VCaP (cell line): Measurements from ENCODE around the gene RPS6KA2.
"Not testable (repeated sequence)": the region's sequence is repeated elsewhere in the genome, so short reads cannot be mapped to it uniquely, and the experiment has no call there.

Source experiments
- H3K27ac ChIP-seq: fragments of 450-650 bp; 2 replicates; pipeline ENCODE4 v1.5.1; 2017
- TF ChIP-seq, protein P1 (sequence below): fragments of 450-650 bp; conservative IDR thresholded peaks from 2 replicates; pipeline ENCODE4 v1.5.1; 2017; ENCODE audit warnings: mild to moderate bottlenecking, moderate library complexity

Gene RPS6KA2

DNA sequence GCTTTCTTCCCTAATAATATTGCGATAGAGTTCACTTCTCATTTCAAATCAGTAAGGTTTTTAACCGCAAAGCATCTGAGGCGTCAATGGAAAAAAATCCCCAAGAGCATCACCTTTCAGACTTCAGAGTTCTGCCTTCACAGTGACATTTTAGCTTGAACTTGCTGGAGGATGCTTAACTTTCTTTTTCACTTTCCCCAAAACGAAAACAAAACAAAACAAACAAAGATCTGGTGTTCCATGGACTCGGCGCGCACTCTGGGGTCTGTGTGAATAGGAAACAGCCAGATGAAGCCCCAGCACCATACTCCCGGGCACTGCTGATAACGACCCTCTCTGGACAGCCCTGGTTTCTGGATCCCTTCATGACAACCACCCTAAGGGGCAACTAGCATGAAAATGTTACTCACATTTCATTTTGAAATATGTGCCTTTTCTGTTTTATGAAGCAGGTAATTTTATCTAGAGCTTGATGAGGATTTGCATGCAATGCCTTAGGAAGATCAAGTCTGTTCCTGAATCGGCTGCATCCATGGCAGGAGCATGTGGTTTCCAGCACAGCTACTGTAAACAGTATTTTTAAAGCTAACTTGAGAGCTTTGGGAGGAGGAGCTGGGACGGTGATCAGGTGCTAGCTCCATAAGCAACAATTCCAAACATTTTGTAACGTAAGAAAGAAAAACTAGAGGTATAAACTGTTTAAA lies 85.0 kb downstream of the RPS6KA2 start:
- TF ChIP-seq, protein P1, sequence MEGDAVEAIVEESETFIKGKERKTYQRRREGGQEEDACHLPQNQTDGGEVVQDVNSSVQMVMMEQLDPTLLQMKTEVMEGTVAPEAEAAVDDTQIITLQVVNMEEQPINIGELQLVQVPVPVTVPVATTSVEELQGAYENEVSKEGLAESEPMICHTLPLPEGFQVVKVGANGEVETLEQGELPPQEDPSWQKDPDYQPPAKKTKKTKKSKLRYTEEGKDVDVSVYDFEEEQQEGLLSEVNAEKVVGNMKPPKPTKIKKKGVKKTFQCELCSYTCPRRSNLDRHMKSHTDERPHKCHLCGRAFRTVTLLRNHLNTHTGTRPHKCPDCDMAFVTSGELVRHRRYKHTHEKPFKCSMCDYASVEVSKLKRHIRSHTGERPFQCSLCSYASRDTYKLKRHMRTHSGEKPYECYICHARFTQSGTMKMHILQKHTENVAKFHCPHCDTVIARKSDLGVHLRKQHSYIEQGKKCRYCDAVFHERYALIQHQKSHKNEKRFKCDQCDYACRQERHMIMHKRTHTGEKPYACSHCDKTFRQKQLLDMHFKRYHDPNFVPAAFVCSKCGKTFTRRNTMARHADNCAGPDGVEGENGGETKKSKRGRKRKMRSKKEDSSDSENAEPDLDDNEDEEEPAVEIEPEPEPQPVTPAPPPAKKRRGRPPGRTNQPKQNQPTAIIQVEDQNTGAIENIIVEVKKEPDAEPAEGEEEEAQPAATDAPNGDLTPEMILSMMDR: no peak
- H3K27ac ChIP-seq: no peak overlapping the region

DNA sequence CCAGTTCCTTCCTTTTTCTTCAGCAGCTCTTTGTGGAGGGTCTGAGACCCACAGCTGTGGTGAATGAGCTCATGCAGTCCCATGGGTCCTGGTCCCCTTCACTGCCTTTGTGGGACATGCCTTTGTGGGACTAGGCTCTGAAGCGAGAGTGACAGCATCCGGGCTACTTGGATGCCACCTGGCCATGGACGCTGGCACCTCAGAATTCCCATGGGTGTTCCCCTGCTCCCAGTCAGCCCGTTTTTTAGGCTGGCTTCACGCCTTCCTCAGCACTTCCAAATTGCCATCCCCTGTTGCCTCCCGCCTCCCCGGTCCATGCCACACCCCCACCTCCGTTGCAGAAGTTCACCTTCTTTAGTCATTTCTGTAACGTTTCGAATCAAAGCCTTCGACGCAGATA lies 85.7 kb downstream of the RPS6KA2 start:
- TF ChIP-seq, protein P1: no peak
- H3K27ac ChIP-seq: no peak overlapping the region

DNA sequence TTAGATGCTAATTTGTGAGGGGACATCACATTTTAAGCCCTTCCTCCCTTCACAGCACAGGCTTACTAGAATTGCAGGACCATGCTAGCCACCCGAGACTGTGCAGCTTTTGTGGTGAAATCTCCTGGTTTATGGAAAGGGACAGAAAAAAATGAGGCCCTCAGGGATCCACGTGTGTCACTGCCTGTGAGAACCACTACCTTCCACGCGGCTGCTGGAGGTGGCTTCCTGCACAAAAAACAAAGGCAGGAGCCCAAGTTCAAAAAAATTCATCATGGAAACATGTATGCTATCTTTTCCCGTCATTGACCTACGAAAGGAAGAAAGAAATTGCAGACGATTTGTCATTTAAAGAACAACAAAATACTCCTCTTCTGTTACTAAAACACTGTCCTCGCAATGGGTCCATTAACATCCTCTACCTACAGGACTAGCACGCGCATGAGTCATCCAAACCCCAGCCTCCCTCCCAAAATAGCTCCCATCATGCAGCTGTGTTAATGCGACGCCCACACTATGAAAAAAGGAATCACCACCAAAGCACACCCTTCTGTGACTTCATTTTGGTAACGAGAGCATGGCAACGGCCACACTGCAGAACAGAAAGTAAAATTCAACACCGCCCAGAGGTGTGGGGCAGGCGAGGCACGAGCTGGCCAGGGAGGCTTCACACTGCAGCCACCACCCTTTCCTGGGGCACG lies 86.3 kb downstream of the RPS6KA2 start:
- TF ChIP-seq, protein P1: no peak
- H3K27ac ChIP-seq: no peak overlapping the region

DNA sequence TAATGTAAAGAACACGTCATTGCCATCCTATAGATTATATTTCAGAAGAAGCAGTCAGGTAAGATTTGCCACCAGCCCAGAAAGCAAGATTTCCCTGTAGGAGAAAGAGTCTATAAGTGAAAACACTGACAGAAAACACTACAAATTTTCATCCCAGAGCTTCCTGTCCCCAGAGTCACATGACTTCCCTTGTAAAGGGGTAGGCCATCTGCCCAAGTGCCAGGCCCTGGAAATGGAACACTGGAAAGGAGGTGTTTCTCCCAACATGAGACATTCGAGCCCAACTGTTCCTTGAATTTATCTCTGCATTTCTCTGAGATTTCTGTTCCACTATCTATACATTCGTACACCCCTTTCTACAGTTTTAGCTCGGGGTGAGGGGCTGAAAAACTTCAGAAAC lies 87.5 kb downstream of the RPS6KA2 start:
- no peak overlapping the region for H3K27ac ChIP-seq
- TF ChIP-seq, protein P1: no peak

DNA sequence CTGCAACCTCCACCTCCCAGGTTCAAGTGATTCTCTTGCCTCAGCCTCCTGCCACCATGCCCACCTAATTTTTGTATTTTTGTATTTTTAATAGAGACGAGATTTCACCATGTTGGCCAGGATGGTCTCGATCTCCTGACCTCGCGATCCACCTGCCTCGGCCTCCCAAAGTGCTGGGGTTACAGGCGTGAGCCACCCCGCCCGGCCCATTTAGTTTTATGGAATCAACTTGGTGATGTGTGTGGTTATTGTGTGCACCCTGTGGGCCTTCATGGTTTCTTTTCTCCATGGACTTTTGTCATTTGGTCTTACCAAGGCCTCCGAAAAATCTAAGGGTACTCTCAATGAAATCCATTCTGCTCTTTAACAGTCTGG lies 88.1 kb downstream of the RPS6KA2 start:
- H3K27ac ChIP-seq: not testable (repeated sequence)

DNA sequence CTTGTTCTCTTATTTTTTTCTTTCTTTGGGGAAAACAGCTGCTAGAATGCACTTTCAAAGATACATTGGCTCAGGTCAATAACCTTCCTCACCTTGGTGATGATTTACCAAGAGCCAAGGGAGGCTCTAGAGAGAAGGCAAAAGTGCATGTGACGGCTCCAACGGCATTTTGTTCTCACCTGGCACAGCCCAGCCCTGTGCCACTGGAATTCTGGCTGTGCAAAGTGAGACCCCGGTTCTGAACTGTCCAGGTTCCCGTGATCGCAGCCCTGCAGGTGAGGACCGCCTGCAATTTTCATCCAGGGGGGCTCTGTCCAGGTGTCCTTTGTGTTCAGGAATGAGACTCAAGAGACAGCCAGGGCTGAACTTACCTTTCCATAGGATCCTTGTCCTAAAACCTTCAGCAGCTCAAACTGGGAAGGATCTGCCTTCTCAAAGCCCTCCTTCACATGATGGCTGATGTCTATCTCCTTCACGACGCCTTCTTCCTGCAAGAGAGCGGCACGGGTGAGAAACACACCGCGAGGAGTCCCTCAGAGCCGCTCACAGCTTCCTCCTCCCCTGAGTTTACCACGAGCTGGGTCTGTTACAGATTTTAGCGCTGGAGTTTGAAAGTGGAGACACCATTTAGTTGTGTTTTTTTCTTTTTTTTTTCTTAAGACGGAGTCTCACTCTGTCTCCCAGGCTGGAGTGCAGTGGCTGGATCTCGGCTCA lies 88.6 kb downstream of the RPS6KA2 start:
- H3K27ac ChIP-seq: no peak overlapping the region
- TF ChIP-seq, protein P1: no peak

DNA sequence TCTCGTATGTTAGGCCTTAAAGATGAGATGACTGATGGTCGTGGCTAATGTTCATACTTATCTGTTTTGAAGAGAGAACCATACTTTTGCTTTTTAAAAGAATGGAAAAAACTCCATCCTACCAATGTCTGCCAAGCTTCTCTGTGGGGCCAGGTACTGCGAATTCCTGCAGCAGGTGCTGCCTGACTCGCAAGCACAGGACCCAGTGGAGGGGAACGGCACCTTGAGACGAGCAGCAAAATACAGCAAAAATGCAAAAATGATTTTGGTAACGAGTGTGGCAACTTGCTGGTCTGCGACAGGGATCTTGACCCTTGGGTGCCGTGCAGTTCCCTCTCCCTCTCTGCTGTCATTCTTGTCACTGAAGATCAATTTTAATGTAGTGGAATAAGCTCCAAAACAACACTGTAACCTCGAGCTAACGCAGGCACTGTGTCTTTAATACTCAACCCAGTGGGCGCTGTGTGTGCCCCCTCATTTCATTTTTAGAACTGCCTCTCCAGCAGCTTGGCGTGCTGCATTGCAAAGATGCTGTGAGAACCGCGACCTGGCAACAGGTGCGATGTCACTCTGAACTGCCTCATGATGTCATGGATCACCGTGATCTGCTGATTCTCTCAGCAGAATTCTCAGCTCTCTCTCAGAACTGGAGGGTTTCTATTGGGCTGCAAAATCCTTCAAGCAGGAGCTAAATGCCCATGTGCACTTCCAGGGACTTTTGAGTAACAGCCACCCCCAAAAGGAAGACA lies 92.2 kb downstream of the RPS6KA2 start:
- H3K27ac ChIP-seq: no peak overlapping the region
- TF ChIP-seq, protein P1: no peak
